HG02623 (cell line): ENCODE results near the gene XRCC1.
A peak's percentile ranks its signal among the peaks of the same experiment; 100 is the strongest.
"Not testable (repeated sequence)": the region's sequence is repeated elsewhere in the genome, so short reads cannot be mapped to it uniquely, and the experiment has no call there.

ENCODE experiments used
- ATAC-seq: cut with Tn5 transposase; IDR thresholded peaks from one replicate; pipeline ENCODE4 v1.9.1; 2021; ENCODE audit warnings: moderate library complexity; ENCODE audit not compliant: unreplicated experiment

XRCC1 gene

GRCh38 chr19:43523696-43524095 lies 51.6 kb downstream of the XRCC1 start:
- not testable (repeated sequence) for ATAC-seq

GRCh38 chr19:43522929-43523328 lies 52.4 kb downstream of the XRCC1 start:
- ATAC-seq, result no peak

GRCh38 chr19:43519436-43520088 lies 55.8 kb downstream of the XRCC1 start:
- no peak for ATAC-seq

- ATAC-seq, result no peak
Measured at GRCh38 chr19:43518051-43518450, 57.3 kb downstream of the XRCC1 start.

GRCh38 chr19:43512399-43512798 lies 62.9 kb downstream of the XRCC1 start:
- ATAC-seq, result not testable (repeated sequence)

GRCh38 chr19:43511324-43511723 lies 64.0 kb downstream of the XRCC1 start:
- ATAC-seq, result no peak

- ATAC-seq, result no peak
Measured at GRCh38 chr19:43510713-43511112, 64.6 kb downstream of the XRCC1 start.

GRCh38 chr19:43507880-43508279 lies 67.4 kb downstream of the XRCC1 start:
- no peak for ATAC-seq

GRCh38 chr19:43506629-43507028 lies 68.7 kb downstream of the XRCC1 start:
- ATAC-seq, result no peak

- no peak for ATAC-seq
Measured at GRCh38 chr19:43505941-43506340, 69.4 kb downstream of the XRCC1 start.

GRCh38 chr19:43505186-43505456 lies 70.2 kb downstream of the XRCC1 start:
- ATAC-seq, result no peak

GRCh38 chr19:43504426-43505185 lies 70.7 kb downstream of the XRCC1 start, which contains the start of gene PHLDB3:
Gene PHLDB3 (minus strand): TSS chr19:43504746. CDS start chr19:43504118, 628 bp downstream.
- peak; percentile 22 for ATAC-seq

GRCh38 chr19:43503501-43504425 lies 71.6 kb downstream of the XRCC1 start:
- peak; percentile 83 for ATAC-seq

- no peak for ATAC-seq
Measured at GRCh38 chr19:43502419-43502976, 72.8 kb downstream of the XRCC1 start.

- ATAC-seq, result no peak
Measured at GRCh38 chr19:43501661-43502418, 73.5 kb downstream of the XRCC1 start.

- no peak for ATAC-seq
Measured at GRCh38 chr19:43499042-43499441, 76.3 kb downstream of the XRCC1 start.

- no peak for ATAC-seq
Measured at GRCh38 chr19:43498233-43498842, 77.0 kb downstream of the XRCC1 start.

- no peak for ATAC-seq
Measured at GRCh38 chr19:43496960-43497359, 78.4 kb downstream of the XRCC1 start.

GRCh38 chr19:43495082-43495481 lies 80.2 kb downstream of the XRCC1 start:
- ATAC-seq, result no peak
